Measurements from ENCODE around the gene KLHL12.

Gene KLHL12

GRCh38 chr1:202968351-202968750 lies 41.3 kb upstream of the KLHL12 start:
- Histone ChIP-seq H3K36me3 (ENCODE audit: low read depth) (peaks cover 15% of the 10 kb centered on the region), H3K27ac (ENCODE audit: poor library complexity, severe bottlenecking) (no peak overlapping the region), H3K4me1 (ENCODE audit: insufficient read depth, poor library complexity, severe bottlenecking) (peaks cover 14% of the 10 kb centered on the region), H3K9me3 (ENCODE audit: severe bottlenecking) (no peaks in the 10 kb centered on the region), H3K27me3 (ENCODE audit: insufficient read depth, poor library complexity, severe bottlenecking) (no peaks in the 10 kb centered on the region), H3K4me3 (ENCODE audit: severe bottlenecking) (no peak overlapping the region)
- no peak for ATAC-seq (ENCODE audit: low read depth)
- DNase-seq (ENCODE audit: low spot score), result no peak
- TF ChIP-seq CTCF (IDR thresholded peaks at IDR 0.05; ENCODE audit: poor library complexity, severe bottlenecking), result no peak

GRCh38 chr1:202967684-202968281 lies 40.7 kb upstream of the KLHL12 start:
- ATAC-seq (ENCODE audit: low read depth) (no peak), DNase-seq (ENCODE audit: low spot score) (no peak)
- Histone ChIP-seq H3K27ac (ENCODE audit: poor library complexity, severe bottlenecking) (peak overlapping the region; percentile 8), H3K4me1 (ENCODE audit: insufficient read depth, poor library complexity, severe bottlenecking) (peaks cover 14% of the 10 kb centered on the region), H3K36me3 (ENCODE audit: low read depth) (peaks cover 15% of the 10 kb centered on the region), H3K4me3 (ENCODE audit: severe bottlenecking) (peak overlapping the region; percentile 95), H3K27me3 (ENCODE audit: insufficient read depth, poor library complexity, severe bottlenecking) (no peaks in the 10 kb centered on the region), H3K9me3 (ENCODE audit: severe bottlenecking) (no peaks in the 10 kb centered on the region)
- no peak for TF ChIP-seq CTCF (IDR thresholded peaks at IDR 0.05; ENCODE audit: poor library complexity, severe bottlenecking)

- DNase-seq (ENCODE audit: low spot score) (no peak), ATAC-seq (ENCODE audit: low read depth) (peak; percentile 4; the same call in 2 of the 3 replicates)
- Histone ChIP-seq H3K27ac (ENCODE audit: poor library complexity, severe bottlenecking) (peak overlapping the region; percentile 52), H3K4me1 (ENCODE audit: insufficient read depth, poor library complexity, severe bottlenecking) (peaks cover 14% of the 10 kb centered on the region), H3K9me3 (ENCODE audit: severe bottlenecking) (no peaks in the 10 kb centered on the region), H3K36me3 (ENCODE audit: low read depth) (peaks cover 15% of the 10 kb centered on the region), H3K27me3 (ENCODE audit: insufficient read depth, poor library complexity, severe bottlenecking) (no peaks in the 10 kb centered on the region), H3K4me3 (ENCODE audit: severe bottlenecking) (peak overlapping the region; percentile 95)
- TF ChIP-seq CTCF (IDR thresholded peaks at IDR 0.05; ENCODE audit: poor library complexity, severe bottlenecking), result no peak
Measured at GRCh38 chr1:202966006-202966898, 39.2 kb upstream of the KLHL12 start.

GRCh38 chr1:202965422-202965821 lies 38.4 kb upstream of the KLHL12 start:
- DNase-seq (ENCODE audit: low spot score) (no peak), ATAC-seq (ENCODE audit: low read depth) (no peak)
- no peaks in the 10 kb centered on the region for H3K9me3 ChIP-seq (ENCODE audit: severe bottlenecking)
- H3K36me3 ChIP-seq (ENCODE audit: low read depth), result peaks cover 15% of the 10 kb centered on the region
- peak overlapping the region; percentile 52 for H3K27ac ChIP-seq (ENCODE audit: poor library complexity, severe bottlenecking)
- no peak for TF ChIP-seq CTCF (IDR thresholded peaks at IDR 0.05; ENCODE audit: poor library complexity, severe bottlenecking)
- H3K4me3 ChIP-seq (ENCODE audit: severe bottlenecking), result no peak overlapping the region
- H3K4me1 ChIP-seq (ENCODE audit: insufficient read depth, poor library complexity, severe bottlenecking), result peaks cover 14% of the 10 kb centered on the region
- H3K27me3 ChIP-seq (ENCODE audit: insufficient read depth, poor library complexity, severe bottlenecking), result no peaks in the 10 kb centered on the region
